HEK293 (cell line): Measurements from ENCODE around the gene USP7.

Source experiments
- HOXD13 ChIP-seq: sonication (generic); formaldehyde crosslinking; IDR thresholded peaks from 2 replicates; pipeline ENCODE4 v1.8.0; 2022; ENCODE audit warnings: missing genetic modification reagents, borderline replicate concordance
- MZF1 ChIP-seq: fragments of 450-650 bp; formaldehyde crosslinking; IDR thresholded peaks from 2 replicates; pipeline ENCODE4 v1.5.1; 2017; ENCODE audit warnings: missing biosample characterization, missing genetic modification characterization, borderline replicate concordance
- REST ChIP-seq: fragments of 450-650 bp; formaldehyde crosslinking; IDR thresholded peaks from 2 replicates; pipeline ENCODE4 v1.5.1; 2016; ENCODE audit warnings: missing biosample characterization, missing genetic modification characterization
- SP3 ChIP-seq: fragments of 450-650 bp; formaldehyde crosslinking; IDR thresholded peaks from 2 replicates; pipeline ENCODE4 v1.5.1; 2016; ENCODE audit warnings: missing biosample characterization, missing genetic modification characterization
- TSHZ1 ChIP-seq: fragments of 450-650 bp; formaldehyde crosslinking; IDR thresholded peaks from 2 replicates; pipeline ENCODE4 v1.5.1; 2016; ENCODE audit warnings: missing biosample characterization, missing genetic modification characterization, borderline replicate concordance
- ZBTB21 ChIP-seq: fragments of 450-650 bp; formaldehyde crosslinking; IDR thresholded peaks from 2 replicates; pipeline ENCODE4 v1.5.1; 2017; ENCODE audit warnings: missing biosample characterization, missing genetic modification characterization
- ZBTB48 ChIP-seq: fragments of 450-650 bp; formaldehyde crosslinking; IDR thresholded peaks from 2 replicates; pipeline ENCODE4 v1.5.1; 2016; ENCODE audit warnings: missing biosample characterization, missing genetic modification characterization
- ZFP3 ChIP-seq: fragments of 450-650 bp; formaldehyde crosslinking; IDR thresholded peaks from 2 replicates; pipeline ENCODE4 v1.5.1; 2016; ENCODE audit warnings: low read depth, missing biosample characterization, missing genetic modification characterization
- ZFP37 ChIP-seq: fragments of 450-650 bp; formaldehyde crosslinking; IDR thresholded peaks from 2 replicates; pipeline ENCODE4 v1.5.1; 2016; ENCODE audit warnings: missing biosample characterization, missing genetic modification characterization
- ZFP69B ChIP-seq: fragments of 450-650 bp; formaldehyde crosslinking; IDR thresholded peaks from 2 replicates; pipeline ENCODE4 v1.5.1; 2016; ENCODE audit warnings: missing biosample characterization, missing genetic modification characterization
- ZNF133 ChIP-seq: fragments of 450-650 bp; formaldehyde crosslinking; IDR thresholded peaks from 2 replicates; pipeline ENCODE4 v1.5.1; 2016; ENCODE audit warnings: missing biosample characterization, missing genetic modification characterization
- ZNF202 ChIP-seq: fragments of 450-650 bp; formaldehyde crosslinking; IDR thresholded peaks from 2 replicates; pipeline ENCODE4 v1.5.1; 2016; ENCODE audit warnings: missing biosample characterization, missing genetic modification characterization, borderline replicate concordance
- ZNF311 ChIP-seq: fragments of 450-650 bp; formaldehyde crosslinking; IDR thresholded peaks from 2 replicates; pipeline ENCODE4 v1.5.1; 2017; ENCODE audit warnings: missing biosample characterization, missing genetic modification characterization, borderline replicate concordance
- ZNF398 ChIP-seq: fragments of 450-650 bp; formaldehyde crosslinking; IDR thresholded peaks from 2 replicates; pipeline ENCODE4 v1.5.1; 2017; ENCODE audit warnings: missing biosample characterization, missing genetic modification characterization
- ZNF473 ChIP-seq: fragments of 450-650 bp; formaldehyde crosslinking; IDR thresholded peaks from 2 replicates; pipeline ENCODE4 v1.5.1; 2017; ENCODE audit warnings: missing biosample characterization, missing genetic modification characterization
- ZNF600 ChIP-seq: fragments of 450-650 bp; formaldehyde crosslinking; IDR thresholded peaks from 2 replicates; pipeline ENCODE4 v1.5.1; 2016; ENCODE audit warnings: missing biosample characterization, missing genetic modification characterization
- ZNF658 ChIP-seq: fragments of 450-650 bp; formaldehyde crosslinking; IDR thresholded peaks from 2 replicates; pipeline ENCODE4; 2016; ENCODE audit warnings: missing biosample characterization, missing genetic modification characterization
- ZNF660 ChIP-seq: fragments of 450-650 bp; IDR thresholded peaks from 2 replicates; pipeline ENCODE4 v1.5.1; 2018; ENCODE audit warnings: missing biosample characterization, mild to moderate bottlenecking, missing genetic modification characterization
- ZSCAN4 ChIP-seq: fragments of 450-650 bp; formaldehyde crosslinking; IDR thresholded peaks from 2 replicates; pipeline ENCODE4 v1.5.1; 2017; ENCODE audit warnings: missing biosample characterization, missing genetic modification characterization
- TF ChIP-seq, protein P1 (sequence below): fragments of 450-650 bp; formaldehyde crosslinking; IDR thresholded peaks from 2 replicates; pipeline ENCODE4 v1.5.1; 2016; ENCODE audit warnings: missing biosample characterization, missing genetic modification characterization
- TF ChIP-seq, protein P2 (sequence below): fragments of 450-650 bp; formaldehyde crosslinking; IDR thresholded peaks from 2 replicates; pipeline ENCODE4 v1.5.1; 2017; ENCODE audit warnings: missing biosample characterization, missing genetic modification characterization
- TF ChIP-seq, protein P3 (sequence below): IDR thresholded peaks from 2 replicates; pipeline ENCODE4 v1.6.1; 2011; ENCODE audit warnings: mild to moderate bottlenecking, low read depth, low read length, borderline replicate concordance

The USP7 gene

DNA sequence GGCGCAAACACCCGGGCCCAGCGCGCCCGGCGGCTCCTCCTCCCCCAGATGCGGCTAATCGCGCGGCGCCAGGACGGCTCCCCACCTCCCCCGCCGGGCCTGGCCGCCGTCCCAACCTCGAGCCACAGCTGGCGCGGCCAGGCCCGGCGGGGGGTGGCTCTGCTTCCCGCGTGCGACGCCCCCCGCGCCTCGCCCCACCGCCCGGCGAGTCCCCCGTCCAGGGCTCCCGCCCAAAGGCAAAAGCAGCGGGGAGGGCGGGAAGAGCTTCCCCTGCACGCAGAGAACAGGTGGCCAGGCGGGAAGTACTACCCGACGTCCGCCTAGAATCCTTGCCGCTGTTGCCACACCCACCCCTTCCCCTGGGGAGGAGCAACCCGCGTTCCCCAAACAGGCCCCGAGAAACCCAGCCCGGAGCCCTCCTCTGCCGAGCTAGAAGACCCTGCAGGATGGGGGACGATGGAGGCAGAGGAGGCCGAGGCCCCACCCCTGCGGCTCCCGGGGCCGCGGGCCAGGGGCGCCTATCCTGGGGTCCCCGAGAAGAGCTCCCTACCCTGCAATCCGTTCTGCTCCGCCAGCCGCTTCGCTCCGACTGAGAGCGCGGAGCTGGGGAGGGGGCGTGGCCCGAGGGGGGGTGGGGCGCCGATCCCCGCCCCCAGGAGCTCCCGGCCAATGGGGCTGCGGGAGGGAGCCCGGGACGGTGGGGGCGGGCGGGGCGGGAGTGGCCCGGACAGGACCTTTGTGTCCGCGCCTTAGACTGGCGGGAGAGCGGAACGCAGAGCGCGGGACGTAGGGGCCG lies 95.1 kb downstream of the USP7 start, which contains the start of gene CARHSP1 (continued):
- TF ChIP-seq, protein P1, sequence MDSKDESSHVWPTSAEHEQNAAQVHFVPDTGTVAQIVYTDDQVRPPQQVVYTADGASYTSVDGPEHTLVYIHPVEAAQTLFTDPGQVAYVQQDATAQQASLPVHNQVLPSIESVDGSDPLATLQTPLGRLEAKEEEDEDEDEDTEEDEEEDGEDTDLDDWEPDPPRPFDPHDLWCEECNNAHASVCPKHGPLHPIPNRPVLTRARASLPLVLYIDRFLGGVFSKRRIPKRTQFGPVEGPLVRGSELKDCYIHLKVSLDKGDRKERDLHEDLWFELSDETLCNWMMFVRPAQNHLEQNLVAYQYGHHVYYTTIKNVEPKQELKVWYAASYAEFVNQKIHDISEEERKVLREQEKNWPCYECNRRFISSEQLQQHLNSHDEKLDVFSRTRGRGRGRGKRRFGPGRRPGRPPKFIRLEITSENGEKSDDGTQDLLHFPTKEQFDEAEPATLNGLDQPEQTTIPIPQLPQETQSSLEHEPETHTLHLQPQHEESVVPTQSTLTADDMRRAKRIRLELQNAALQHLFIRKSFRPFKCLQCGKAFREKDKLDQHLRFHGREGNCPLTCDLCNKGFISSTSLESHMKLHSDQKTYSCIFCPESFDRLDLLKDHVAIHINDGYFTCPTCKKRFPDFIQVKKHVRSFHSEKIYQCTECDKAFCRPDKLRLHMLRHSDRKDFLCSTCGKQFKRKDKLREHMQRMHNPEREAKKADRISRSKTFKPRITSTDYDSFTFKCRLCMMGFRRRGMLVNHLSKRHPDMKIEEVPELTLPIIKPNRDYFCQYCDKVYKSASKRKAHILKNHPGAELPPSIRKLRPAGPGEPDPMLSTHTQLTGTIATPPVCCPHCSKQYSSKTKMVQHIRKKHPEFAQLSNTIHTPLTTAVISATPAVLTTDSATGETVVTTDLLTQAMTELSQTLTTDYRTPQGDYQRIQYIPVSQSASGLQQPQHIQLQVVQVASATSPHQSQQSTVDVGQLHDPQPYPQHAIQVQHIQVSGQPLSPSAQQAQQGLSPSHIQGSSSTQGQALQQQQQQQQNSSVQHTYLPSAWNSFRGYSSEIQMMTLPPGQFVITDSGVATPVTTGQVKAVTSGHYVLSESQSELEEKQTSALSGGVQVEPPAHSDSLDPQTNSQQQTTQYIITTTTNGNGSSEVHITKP (tag by site-specific recombination), result peak; percentile 77
- no peak for TF ChIP-seq ZNF660 (tag by site-specific recombination)
- TF ChIP-seq ZNF398 (tag by site-specific recombination), result peak; percentile 86
- no peak for TF ChIP-seq TSHZ1 (tag by site-specific recombination)
- TF ChIP-seq HOXD13, result no peak
- TF ChIP-seq, protein P2, sequence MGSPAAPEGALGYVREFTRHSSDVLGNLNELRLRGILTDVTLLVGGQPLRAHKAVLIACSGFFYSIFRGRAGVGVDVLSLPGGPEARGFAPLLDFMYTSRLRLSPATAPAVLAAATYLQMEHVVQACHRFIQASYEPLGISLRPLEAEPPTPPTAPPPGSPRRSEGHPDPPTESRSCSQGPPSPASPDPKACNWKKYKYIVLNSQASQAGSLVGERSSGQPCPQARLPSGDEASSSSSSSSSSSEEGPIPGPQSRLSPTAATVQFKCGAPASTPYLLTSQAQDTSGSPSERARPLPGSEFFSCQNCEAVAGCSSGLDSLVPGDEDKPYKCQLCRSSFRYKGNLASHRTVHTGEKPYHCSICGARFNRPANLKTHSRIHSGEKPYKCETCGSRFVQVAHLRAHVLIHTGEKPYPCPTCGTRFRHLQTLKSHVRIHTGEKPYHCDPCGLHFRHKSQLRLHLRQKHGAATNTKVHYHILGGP, result no peak
- peak; percentile 99 for TF ChIP-seq ZNF600 (tag by site-specific recombination)
- no peak; the same call in 1 of the 2 replicates for TF ChIP-seq ZFP69B
- TF ChIP-seq REST, result no peak
- no peak for TF ChIP-seq ZFP37 (tag by site-specific recombination)
- peak; percentile 85; the same call in 1 of the 2 replicates for TF ChIP-seq MZF1 (tag by site-specific recombination)
- no peak for TF ChIP-seq ZNF311 (tag by site-specific recombination)
- peak; percentile 87 for TF ChIP-seq SP3 (tag by site-specific recombination)
- no peak for TF ChIP-seq ZNF133 (tag by site-specific recombination)
- TF ChIP-seq ZNF658 (tag by site-specific recombination), result no peak
- TF ChIP-seq ZNF473 (tag by site-specific recombination), result no peak
- TF ChIP-seq, protein P3, sequence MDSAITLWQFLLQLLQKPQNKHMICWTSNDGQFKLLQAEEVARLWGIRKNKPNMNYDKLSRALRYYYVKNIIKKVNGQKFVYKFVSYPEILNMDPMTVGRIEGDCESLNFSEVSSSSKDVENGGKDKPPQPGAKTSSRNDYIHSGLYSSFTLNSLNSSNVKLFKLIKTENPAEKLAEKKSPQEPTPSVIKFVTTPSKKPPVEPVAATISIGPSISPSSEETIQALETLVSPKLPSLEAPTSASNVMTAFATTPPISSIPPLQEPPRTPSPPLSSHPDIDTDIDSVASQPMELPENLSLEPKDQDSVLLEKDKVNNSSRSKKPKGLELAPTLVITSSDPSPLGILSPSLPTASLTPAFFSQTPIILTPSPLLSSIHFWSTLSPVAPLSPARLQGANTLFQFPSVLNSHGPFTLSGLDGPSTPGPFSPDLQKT, result no peak
- no peak for TF ChIP-seq ZFP3
- TF ChIP-seq ZNF202 (tag by site-specific recombination), result no peak
- no peak for TF ChIP-seq ZBTB21 (tag by site-specific recombination)
- TF ChIP-seq ZSCAN4 (tag by site-specific recombination), result no peak
- no peak; the same call in 1 of the 2 replicates for TF ChIP-seq ZBTB48 (tag by site-specific recombination)
